B cell (primary cell): ENCODE measurements around the gene BRMS1. TPM values are rescaled to one million over a fixed set of nuclear protein-coding genes. Genes with fewer than 3 reads are reported as not detected.

Experiments used
- ATAC-seq: fragments of 200-7000 bp; cut with Tn5 transposase; one replicate; pipeline ENCODE4 v1.10.0; 2021; ENCODE audit warnings: low read depth, mild to moderate bottlenecking, moderate number of reproducible peaks, moderate library complexity
- CTCF ChIA-PET: fragments of 350-600 bp; sonication (Branson Sonifier 250); formaldehyde crosslinking; loops from one replicate; lab custom pipeline; 2021; ENCODE audit warnings: antibody characterized with exemption, inconsistent platforms; lab: Charles Lee
- POLR2A ChIA-PET: fragments of 350-600 bp; sonication (Branson Sonifier 250); formaldehyde crosslinking; loops from one replicate; lab custom pipeline; 2021; ENCODE audit warnings: antibody characterized with exemption; lab: Charles Lee
- DNase-seq: peaks from one replicate; pipeline ENCODE4 v3.0.0; 2013
- H2AFZ ChIP-seq: 2 replicates; pipeline ENCODE4 v1.6.1; 2012; ENCODE audit warnings: mild to moderate bottlenecking, low read depth, low read length; ENCODE audit not compliant: insufficient read depth, poor library complexity, severe bottlenecking
- H3K27ac ChIP-seq, 2 donors: 1 replicate in 1 of 2; 2 replicates in 1 of 2; pipeline ENCODE4 v1.5.1; 2012 to 2013; ENCODE audit warnings: low read length in 2 of 2, mild to moderate bottlenecking in 2 of 2, moderate library complexity in 1 of 2
- H3K27me3 ChIP-seq, 4 experiments: fragments of 200-600 bp in 1 of 4; sonication (generic) in 1 of 4; replicated peaks in 1 of 4; 1 replicate in 2 of 4; 2 replicates in 2 of 4; pipeline versions ENCODE4 v1.6.1 to v1.7.0; 2013 to 2016; ENCODE audit warnings: low read length in 3 of 4, mild to moderate bottlenecking in 2 of 4, mixed read lengths in 1 of 4, moderate library complexity in 1 of 4; ENCODE audit not compliant: insufficient read depth in 4 of 4, control insufficient read depth in 3 of 4; ENCODE audit errors: control extremely low read depth in 1 of 4
- H3K36me3 ChIP-seq, 2 experiments: replicated peaks in 1 of 2; 1 replicate in 1 of 2; 2 replicates in 1 of 2; pipeline versions ENCODE4 v1.6.1 to v1.7.1; 2013; ENCODE audit warnings: low read length in 1 of 2; ENCODE audit not compliant: insufficient read depth in 2 of 2, control insufficient read depth in 1 of 2; ENCODE audit errors: control extremely low read depth in 1 of 2, extremely low read depth in 1 of 2
- H3K4me1 ChIP-seq, 2 donors: fragments of 200-600 bp in 1 of 2; sonication (generic) in 1 of 2; 1 replicate in 1 of 2; 2 replicates in 1 of 2; pipeline versions ENCODE4 v1.5.1 to v1.6.1; 2013 to 2017; ENCODE audit warnings: low read length in 2 of 2; ENCODE audit not compliant: control insufficient read depth in 2 of 2, insufficient read depth in 2 of 2
- H3K4me2 ChIP-seq: replicated peaks from 2 replicates; pipeline ENCODE3; 2012; ENCODE audit warnings: mild to moderate bottlenecking, low read depth, low read length; ENCODE audit not compliant: poor library complexity, severe bottlenecking
- H3K4me3 ChIP-seq, 5 experiments: fragments of 200-600 bp in 1 of 5; sonication (generic) in 1 of 5; 1 replicate in 3 of 5; 2 replicates in 2 of 5; pipeline versions ENCODE4 v1.5.1 to v1.7.0; 2011 to 2016; ENCODE audit warnings: low read length in 4 of 5, mild to moderate bottlenecking in 4 of 5, low read depth in 2 of 5, control low read depth in 1 of 5, moderate library complexity in 1 of 5; ENCODE audit not compliant: insufficient read depth in 1 of 5; ENCODE audit errors: control extremely low read depth in 1 of 5, extremely low read depth in 1 of 5
- H3K79me2 ChIP-seq: fragments of 200-600 bp; sonication (generic); one replicate; pipeline ENCODE4 v1.6.0; 2016; ENCODE audit warnings: low read length; ENCODE audit not compliant: control insufficient read depth, insufficient read depth
- H3K9ac ChIP-seq: fragments of 200-600 bp; sonication (generic); 2 replicates; pipeline ENCODE4 v1.6.1; 2017; ENCODE audit warnings: mild to moderate bottlenecking, low read length, moderate library complexity
- H3K9me3 ChIP-seq, 3 donors: one replicate each; pipeline versions ENCODE4 v1.6.1 to v1.7.1; 2013; ENCODE audit warnings: low read length in 2 of 3; ENCODE audit not compliant: control insufficient read depth in 2 of 3, insufficient read depth in 1 of 3; ENCODE audit errors: control extremely low read depth in 1 of 3
- H4K20me1 ChIP-seq: 2 replicates; pipeline ENCODE4 v1.6.0; 2012; ENCODE audit warnings: mild to moderate bottlenecking, low read length; ENCODE audit not compliant: insufficient read depth, control insufficient read depth, poor library complexity, severe bottlenecking
- H3K27ac Mint-ChIP-seq: one replicate; pipeline ENCODE4 v1.8.0; 2021; ENCODE audit warnings: mixed read lengths
- H3K27me3 Mint-ChIP-seq: one replicate; pipeline ENCODE4 v1.8.0; 2021; ENCODE audit warnings: mixed read lengths
- H3K4me1 Mint-ChIP-seq: one replicate; pipeline ENCODE4 v1.8.0; 2021; ENCODE audit warnings: mixed read lengths
- H3K4me3 Mint-ChIP-seq: one replicate; pipeline ENCODE4 v1.8.0; 2021; ENCODE audit warnings: mixed read lengths
- H3K9me3 Mint-ChIP-seq: one replicate; pipeline ENCODE4 v1.8.0; 2022; ENCODE audit warnings: mixed read lengths; ENCODE audit not compliant: insufficient read depth
- EZH2 ChIP-seq: IDR thresholded peaks from 2 replicates; pipeline ENCODE4 v1.6.1; 2012; ENCODE audit warnings: borderline replicate concordance, low read depth, mild to moderate bottlenecking, moderate library complexity, low read length; ENCODE audit not compliant: insufficient read depth, poor library complexity, severe bottlenecking
- WGBS: methylation state at CpG from one replicate; pipeline ENCODE4 v1.1.5; 2013; ENCODE audit warnings: missing lambda C conversion rate; ENCODE audit not compliant: insufficient coverage; 5-methylcytosine and 5-hydroxymethylcytosine counted together
- intact Hi-C: fragments of 100-400 bp; cut with micrococcal nuclease; formaldehyde crosslinking; loops from one replicate; pipeline ENCODE4 v1.10.0; 2022
- polyA plus RNA-seq: library from polyadenylated mRNA; depleted of rRNA; stranded (reverse); fragments of >200 nt; gene quantifications from 2 replicates; pipeline ENCODE4 v1.2.3, GENCODE V29; 2012
- total RNA-seq, 2 donors: library from RNA; stranded (reverse); fragments of 120-200 nt in 1 of 2; gene quantifications; 1 replicate in 1 of 2; 2 replicates in 1 of 2; pipeline versions ENCODE4 v1.2.3 to v1.2.4, GENCODE V29; 2013 to 2022
- TF ChIP-seq, protein P1 (sequence below): fragments of 200-600 bp; IDR thresholded peaks from one replicate; pipeline ENCODE4 v1.8.0; 2022; ENCODE audit warnings: antibody characterized with exemption, mild to moderate bottlenecking

The BRMS1 gene
- total and polyA plus RNA-seq, 2 donors (not counting 1 experiment from before 2014, with no cell fraction given) = 51.2 to 58.3 TPM

DNA sequence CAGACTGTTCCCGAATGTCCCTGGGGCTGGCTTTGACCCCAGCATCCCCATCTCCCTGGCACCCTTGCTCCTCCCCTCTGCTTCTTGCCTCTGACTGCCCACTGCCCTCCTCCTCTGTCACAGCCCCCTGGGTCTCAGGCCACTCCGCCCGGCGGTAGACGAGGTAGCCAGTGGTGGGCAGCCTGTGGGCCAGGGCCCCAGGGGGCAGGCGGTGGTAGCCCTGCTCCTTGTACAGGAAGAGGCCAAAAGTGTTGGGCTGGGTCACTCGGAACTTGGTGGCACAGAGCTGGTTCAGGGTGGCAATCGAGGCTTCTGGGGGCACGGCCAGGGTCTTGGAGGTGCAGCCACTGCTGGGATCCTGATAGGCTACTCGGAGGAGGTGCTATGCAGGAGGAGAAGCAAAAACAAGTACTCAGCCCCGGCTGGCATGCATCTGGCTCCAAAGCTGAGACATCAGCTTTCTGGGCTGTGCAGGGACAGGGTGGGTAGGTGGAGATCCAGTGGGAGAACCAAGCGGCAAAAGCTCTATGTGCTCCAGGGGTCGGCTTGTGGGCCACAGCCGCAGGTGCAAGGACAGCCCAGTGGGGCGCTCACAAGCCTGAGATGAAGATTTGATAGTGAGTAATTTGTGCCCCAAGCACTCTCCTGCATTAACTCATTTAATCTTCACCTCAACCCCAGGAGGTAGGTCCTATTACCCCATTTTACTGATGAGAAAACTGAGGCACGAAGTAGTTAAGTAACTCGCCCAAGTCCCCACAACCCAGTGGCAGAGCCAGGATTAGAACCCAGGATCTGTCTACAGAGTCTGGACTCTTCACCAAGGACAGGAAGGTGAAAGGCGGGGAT, 12.3 kb downstream of the BRMS1 start:
- Mint-ChIP-seq H3K4me1 (peaks cover 32% of the 10 kb centered on the region), H3K27ac (no peak overlapping the region), H3K4me3 (no peak overlapping the region), H3K27me3 (no peaks in the 10 kb centered on the region), H3K9me3 (no peaks in the 10 kb centered on the region)
- Histone ChIP-seq H3K36me3 (peaks cover 0 to 9% of the 10 kb centered on the region in 2 experiments), H3K9ac (no peak overlapping the region), H3K79me2 (no peaks in the 10 kb centered on the region), H2AFZ (no peak overlapping the region), H3K27ac (no peak overlapping the region), H3K9me3 (no peaks in the 10 kb centered on the region), H3K4me3 (no peak overlapping the region), H3K4me2 (no peak overlapping the region), H3K27me3 (peaks cover 0 to 9% (median 3%) of the 10 kb centered on the region in 4 experiments), H3K4me1 (peaks cover 26 to 36% of the 10 kb centered on the region in 2 donors), H4K20me1 (no peaks in the 10 kb centered on the region)
- ATAC-seq (no peak), DNase-seq (no peak)
- intact Hi-C loops = no loop called here
- TF ChIP-seq, protein P1, sequence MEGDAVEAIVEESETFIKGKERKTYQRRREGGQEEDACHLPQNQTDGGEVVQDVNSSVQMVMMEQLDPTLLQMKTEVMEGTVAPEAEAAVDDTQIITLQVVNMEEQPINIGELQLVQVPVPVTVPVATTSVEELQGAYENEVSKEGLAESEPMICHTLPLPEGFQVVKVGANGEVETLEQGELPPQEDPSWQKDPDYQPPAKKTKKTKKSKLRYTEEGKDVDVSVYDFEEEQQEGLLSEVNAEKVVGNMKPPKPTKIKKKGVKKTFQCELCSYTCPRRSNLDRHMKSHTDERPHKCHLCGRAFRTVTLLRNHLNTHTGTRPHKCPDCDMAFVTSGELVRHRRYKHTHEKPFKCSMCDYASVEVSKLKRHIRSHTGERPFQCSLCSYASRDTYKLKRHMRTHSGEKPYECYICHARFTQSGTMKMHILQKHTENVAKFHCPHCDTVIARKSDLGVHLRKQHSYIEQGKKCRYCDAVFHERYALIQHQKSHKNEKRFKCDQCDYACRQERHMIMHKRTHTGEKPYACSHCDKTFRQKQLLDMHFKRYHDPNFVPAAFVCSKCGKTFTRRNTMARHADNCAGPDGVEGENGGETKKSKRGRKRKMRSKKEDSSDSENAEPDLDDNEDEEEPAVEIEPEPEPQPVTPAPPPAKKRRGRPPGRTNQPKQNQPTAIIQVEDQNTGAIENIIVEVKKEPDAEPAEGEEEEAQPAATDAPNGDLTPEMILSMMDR = no peak
- TF ChIP-seq EZH2 = no peak
- ChIA-PET POLR2A (no interaction called here), CTCF (interaction anchor here (1.1 to 4.6 kb wide), 4 partner anchors 12 to 57 kb away, joined by 4 to 101 read pairs (median 6); partner anchors contain the start of gene BRMS1)
- WGBS = 93% methylated on average over 15 of the region's 18 CpGs
